Adrenal gland (tissue), 5 donors: ENCODE results near the gene NFE2L2.

Source experiments
- CTCF ChIP-seq, 6 experiments: fragments of 450-650 bp in 4 of 6; fragments of 200-600 bp in 2 of 6; sonication (generic) in 1 of 6; IDR thresholded peaks; 1 replicate in 5 of 6; 2 replicates in 1 of 6; pipeline versions ENCODE4 v1.5.1 to v1.8.0; 2016 to 2021; ENCODE audit warnings: antibody characterized with exemption in 6 of 6, mild to moderate bottlenecking in 2 of 6, moderate library complexity in 1 of 6
- POLR2A ChIP-seq, 2 donors: fragments of 450-650 bp; IDR thresholded peaks; one replicate each; pipeline ENCODE4 v1.6.1; 2017; ENCODE audit warnings: antibody characterized with exemption in 2 of 2, mild to moderate bottlenecking in 2 of 2, moderate library complexity in 1 of 2
- donor health status: DM: no; HTN: no; CAD: no.

GRCh38 chr2:177268187-177268871 is 3.8 kb upstream of the NFE2L2 start:
- TF ChIP-seq CTCF (IDR thresholded peaks at IDR 0.05) (no peak), POLR2A (IDR thresholded peaks at IDR 0.05) (no peak)
